ENCODE measurements around the gene SNAPC4.

- TF ChIP-seq CTCF (conservative IDR thresholded peaks at IDR 0.05; ENCODE audit: low read depth, low read length) (no peak), EZH2 (IDR thresholded peaks at IDR 0.05; ENCODE audit: borderline replicate concordance, low read depth, low read length, poor library complexity, severe bottlenecking) (no peak)
These were observed 29.2 kb upstream of the SNAPC4 start for GRCh38 chr9:136429075-136429628.

All from A673 (cell line).